Neural progenitor cell (in vitro differentiated cells): ENCODE data around the gene WEE1. TPM values are rescaled to one million over a fixed set of nuclear protein-coding genes. Genes with fewer than 3 reads are reported as not detected.
A peak's percentile ranks its signal among the peaks of the same experiment; 100 is the strongest.

Experiments
- DNase-seq: peaks from one replicate; pipeline ENCODE4 v3.0.0-alpha.2; 2016; ENCODE audit warnings: low spot score
- H2AFZ ChIP-seq: fragments of 200-600 bp; sonication (generic); replicated peaks from 2 replicates; pipeline ENCODE4 v1.6.1; 2016; ENCODE audit warnings: antibody characterized with exemption
- H3F3A ChIP-seq: fragments of 200-600 bp; sonication (generic); 2 replicates; pipeline ENCODE4 v1.6.1; 2016; ENCODE audit warnings: antibody characterized with exemption, low read depth
- H3K27ac ChIP-seq: fragments of 200-600 bp; sonication (generic); 2 replicates; pipeline ENCODE4 v1.5.1; 2016; ENCODE audit warnings: mild to moderate bottlenecking
- H3K27me3 ChIP-seq: fragments of 200-600 bp; sonication (generic); 2 replicates; pipeline ENCODE4 v1.6.1; 2016; ENCODE audit warnings: mild to moderate bottlenecking, moderate library complexity
- H3K36me3 ChIP-seq: fragments of 200-600 bp; sonication (generic); 2 replicates; pipeline ENCODE4 v1.5.1; 2016
- H3K4me1 ChIP-seq: fragments of 200-600 bp; sonication (generic); 2 replicates; pipeline ENCODE4 v1.6.1; 2016; ENCODE audit warnings: mixed run types
- H3K4me2 ChIP-seq: fragments of 200-600 bp; sonication (generic); 2 replicates; pipeline ENCODE4 v1.6.1; 2016
- H3K4me3 ChIP-seq: fragments of 200-600 bp; sonication (generic); 2 replicates; pipeline ENCODE4 v1.5.1; 2016
- H3K79me2 ChIP-seq: fragments of 200-600 bp; sonication (generic); 2 replicates; pipeline ENCODE4 v1.6.1; 2016; ENCODE audit warnings: low read depth
- H3K9ac ChIP-seq: fragments of 200-600 bp; sonication (generic); 2 replicates; pipeline ENCODE4 v1.6.1; 2016
- H3K9me3 ChIP-seq: fragments of 200-600 bp; sonication (generic); 2 replicates; pipeline ENCODE4 v1.5.1; 2016; ENCODE audit warnings: low read depth
- H4K20me1 ChIP-seq: fragments of 200-600 bp; sonication (generic); 2 replicates; pipeline ENCODE4 v1.6.1; 2016; ENCODE audit warnings: low read depth
- H3K27ac Mint-ChIP-seq: 3 replicates; pipeline ENCODE4 v1.8.0; 2021; ENCODE audit warnings: mixed read lengths
- H3K27me3 Mint-ChIP-seq: 2 replicates; pipeline ENCODE4 v1.8.0; 2022; ENCODE audit warnings: low read depth, mild to moderate bottlenecking, inconsistent platforms, moderate library complexity, mixed read lengths; ENCODE audit not compliant: insufficient read depth
- H3K36me3 Mint-ChIP-seq: 3 replicates; pipeline ENCODE4 v1.8.0; 2021; ENCODE audit warnings: mixed read lengths
- H3K4me1 Mint-ChIP-seq: 3 replicates; pipeline ENCODE4 v1.8.0; 2021; ENCODE audit warnings: mixed read lengths
- H3K4me3 Mint-ChIP-seq: 3 replicates; pipeline ENCODE4 v1.8.0; 2021; ENCODE audit warnings: mild to moderate bottlenecking, moderate library complexity, mixed read lengths
- H3K9me3 Mint-ChIP-seq: 3 replicates; pipeline ENCODE4 v1.8.0; 2020; ENCODE audit warnings: mixed read lengths
- EZH2 ChIP-seq: fragments of 200-600 bp; sonication (generic); IDR thresholded peaks from 2 replicates; pipeline ENCODE4 v1.6.1; 2017; ENCODE audit warnings: antibody characterized with exemption, mild to moderate bottlenecking, moderate library complexity
- EZH2phosphoT487 ChIP-seq: fragments of 200-600 bp; sonication (generic); IDR thresholded peaks from 2 replicates; pipeline ENCODE4 v1.6.1; 2017; ENCODE audit warnings: antibody characterized with exemption
- total RNA-seq: library from RNA; depleted of rRNA; stranded (reverse); fragments of >200 nt; gene quantifications from 2 replicates; pipeline ENCODE4 v1.2.3, GENCODE V29; 2015; ENCODE audit warnings: low replicate concordance
- TF ChIP-seq, protein P1 (sequence below): fragments of 200-600 bp; sonication (generic); IDR thresholded peaks from 2 replicates; pipeline ENCODE4 v1.5.1; 2017; ENCODE audit warnings: antibody characterized with exemption, mild to moderate bottlenecking

Gene WEE1
- total RNA-seq, 1 donor from 2014 or later = 156 TPM

DNA sequence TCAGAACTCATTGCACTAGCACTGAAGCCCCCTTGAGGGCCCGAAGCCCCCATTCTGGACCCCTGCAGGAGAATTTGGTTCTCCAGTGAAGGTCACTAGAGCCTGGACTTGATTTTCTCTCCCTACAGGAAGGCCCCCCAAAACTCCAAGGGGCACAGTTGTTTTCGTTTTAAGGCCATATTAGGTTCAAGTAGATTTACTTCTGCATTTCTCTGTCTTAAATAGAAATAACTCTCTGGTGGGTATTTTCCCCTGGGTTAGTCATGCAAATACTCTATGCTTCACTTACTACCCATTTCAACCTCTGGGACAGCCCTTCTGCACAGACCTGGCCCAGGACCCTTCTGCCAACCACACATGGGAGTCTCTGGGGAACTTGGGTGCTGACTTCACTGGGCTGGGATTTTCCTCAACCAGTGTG lies 41.6 kb downstream of the WEE1 start:
- no peaks in the 10 kb centered on the region for H3K9me3 Mint-ChIP-seq
- peak overlapping the region; percentile 72 for H3K4me3 Mint-ChIP-seq
- no peaks in the 10 kb centered on the region for H3K9me3 ChIP-seq
- H3K27ac Mint-ChIP-seq = no peak overlapping the region
- peaks cover 10% of the 10 kb centered on the region for H3K4me1 ChIP-seq
- H3K27me3 Mint-ChIP-seq = no peaks in the 10 kb centered on the region
- peak overlapping the region; percentile 81 for H3K4me2 ChIP-seq
- no peak overlapping the region for H3K4me3 ChIP-seq
- no peaks in the 10 kb centered on the region for H3K36me3 ChIP-seq
- H3K27ac ChIP-seq = no peak overlapping the region
- H3K4me1 Mint-ChIP-seq = peaks cover 16% of the 10 kb centered on the region
- no peak for TF ChIP-seq EZH2
- no peak for TF ChIP-seq EZH2phosphoT487
- TF ChIP-seq, protein P1, sequence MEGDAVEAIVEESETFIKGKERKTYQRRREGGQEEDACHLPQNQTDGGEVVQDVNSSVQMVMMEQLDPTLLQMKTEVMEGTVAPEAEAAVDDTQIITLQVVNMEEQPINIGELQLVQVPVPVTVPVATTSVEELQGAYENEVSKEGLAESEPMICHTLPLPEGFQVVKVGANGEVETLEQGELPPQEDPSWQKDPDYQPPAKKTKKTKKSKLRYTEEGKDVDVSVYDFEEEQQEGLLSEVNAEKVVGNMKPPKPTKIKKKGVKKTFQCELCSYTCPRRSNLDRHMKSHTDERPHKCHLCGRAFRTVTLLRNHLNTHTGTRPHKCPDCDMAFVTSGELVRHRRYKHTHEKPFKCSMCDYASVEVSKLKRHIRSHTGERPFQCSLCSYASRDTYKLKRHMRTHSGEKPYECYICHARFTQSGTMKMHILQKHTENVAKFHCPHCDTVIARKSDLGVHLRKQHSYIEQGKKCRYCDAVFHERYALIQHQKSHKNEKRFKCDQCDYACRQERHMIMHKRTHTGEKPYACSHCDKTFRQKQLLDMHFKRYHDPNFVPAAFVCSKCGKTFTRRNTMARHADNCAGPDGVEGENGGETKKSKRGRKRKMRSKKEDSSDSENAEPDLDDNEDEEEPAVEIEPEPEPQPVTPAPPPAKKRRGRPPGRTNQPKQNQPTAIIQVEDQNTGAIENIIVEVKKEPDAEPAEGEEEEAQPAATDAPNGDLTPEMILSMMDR = no peak
- DNase-seq = no peak
- no peak overlapping the region for H2AFZ ChIP-seq
- H3K27me3 ChIP-seq = peaks cover 7% of the 10 kb centered on the region
- H3F3A ChIP-seq = peaks cover 23% of the 10 kb centered on the region
- no peaks in the 10 kb centered on the region for H4K20me1 ChIP-seq
- no peak overlapping the region for H3K9ac ChIP-seq
- no peaks in the 10 kb centered on the region for H3K36me3 Mint-ChIP-seq
- H3K79me2 ChIP-seq = no peaks in the 10 kb centered on the region

GRCh38 chr11:9616042-9616675 lies 42.7 kb downstream of the WEE1 start:
- Histone ChIP-seq H3K79me2 (no peaks in the 10 kb centered on the region), H3K36me3 (no peaks in the 10 kb centered on the region), H3K4me3 (no peak overlapping the region), H3F3A (peaks cover 23% of the 10 kb centered on the region), H3K4me2 (no peak overlapping the region), H3K27me3 (peaks cover 7% of the 10 kb centered on the region), H3K4me1 (peaks cover 10% of the 10 kb centered on the region), H4K20me1 (no peaks in the 10 kb centered on the region), H3K27ac (no peak overlapping the region), H3K9me3 (no peaks in the 10 kb centered on the region), H2AFZ (no peak overlapping the region), H3K9ac (no peak overlapping the region)
- peaks cover 16% of the 10 kb centered on the region for H3K4me1 Mint-ChIP-seq
- H3K27me3 Mint-ChIP-seq = no peaks in the 10 kb centered on the region
- no peak overlapping the region for H3K4me3 Mint-ChIP-seq
- no peak overlapping the region for H3K27ac Mint-ChIP-seq
- DNase-seq = no peak
- no peak for TF ChIP-seq EZH2
- no peak for TF ChIP-seq EZH2phosphoT487
- H3K9me3 Mint-ChIP-seq = no peaks in the 10 kb centered on the region
- H3K36me3 Mint-ChIP-seq = no peaks in the 10 kb centered on the region

- H3K4me2 ChIP-seq = no peak overlapping the region
- no peaks in the 10 kb centered on the region for H4K20me1 ChIP-seq
- peaks cover 2% of the 10 kb centered on the region for H3K9me3 Mint-ChIP-seq
- no peaks in the 10 kb centered on the region for H3K36me3 Mint-ChIP-seq
- H3K4me1 Mint-ChIP-seq = peaks cover 17% of the 10 kb centered on the region
- no peak overlapping the region for H3K4me3 Mint-ChIP-seq
- TF ChIP-seq EZH2 (no peak), EZH2phosphoT487 (no peak)
- TF ChIP-seq, protein P1 = no peak
- H3K9me3 ChIP-seq = no peaks in the 10 kb centered on the region
- peaks cover 7% of the 10 kb centered on the region for H3K27me3 ChIP-seq
- peaks cover 10% of the 10 kb centered on the region for H3K4me1 ChIP-seq
- no peak overlapping the region for H3K4me3 ChIP-seq
- no peaks in the 10 kb centered on the region for H3K36me3 ChIP-seq
- H2AFZ ChIP-seq = no peak overlapping the region
- no peak overlapping the region for H3K27ac Mint-ChIP-seq
- no peak overlapping the region for H3K9ac ChIP-seq
- DNase-seq = no peak
- H3K27ac ChIP-seq = no peak overlapping the region
- peaks cover 23% of the 10 kb centered on the region for H3F3A ChIP-seq
- H3K27me3 Mint-ChIP-seq = no peaks in the 10 kb centered on the region
- H3K79me2 ChIP-seq = no peaks in the 10 kb centered on the region
Observed at GRCh38 chr11:9616858-9617257, 43.4 kb downstream of the WEE1 start.

DNA sequence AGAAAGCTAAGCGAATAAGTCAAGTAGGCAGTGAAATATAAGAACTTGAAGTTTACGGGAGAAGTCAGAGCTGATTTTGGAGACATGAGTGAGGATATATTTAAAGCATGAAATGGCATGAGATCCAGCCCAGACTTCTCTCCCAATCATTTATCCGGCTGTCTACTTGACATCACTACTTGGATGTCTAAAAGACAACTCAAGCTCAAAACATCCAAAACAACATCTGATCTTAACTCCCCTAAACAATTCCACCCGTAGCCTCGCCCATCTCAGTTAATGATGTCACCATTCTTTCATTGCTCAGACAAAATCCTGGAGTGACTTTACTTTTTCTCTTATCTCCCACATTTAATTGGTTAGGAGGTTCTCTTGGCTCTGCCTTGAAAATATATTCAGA lies 44.5 kb downstream of the WEE1 start:
- no peaks in the 10 kb centered on the region for H3K27me3 Mint-ChIP-seq

More for the DNA sequence above, 44.5 kb downstream of the WEE1 start:
- no peak for DNase-seq
- H3K4me2 ChIP-seq = no peak overlapping the region
- no peaks in the 10 kb centered on the region for H3K9me3 ChIP-seq
- H3K27ac ChIP-seq = no peak overlapping the region
- H3K4me3 Mint-ChIP-seq = no peak overlapping the region
- H3K36me3 Mint-ChIP-seq = no peaks in the 10 kb centered on the region
- H2AFZ ChIP-seq = no peak overlapping the region
- H3K4me1 Mint-ChIP-seq = peaks cover 18% of the 10 kb centered on the region
- no peak overlapping the region for H3K4me3 ChIP-seq
- H4K20me1 ChIP-seq = no peaks in the 10 kb centered on the region
- H3K9me3 Mint-ChIP-seq = peaks cover 4% of the 10 kb centered on the region
- TF ChIP-seq EZH2phosphoT487 (no peak), EZH2 (no peak)
- TF ChIP-seq, protein P1 = no peak
- peaks cover 7% of the 10 kb centered on the region for H3K27me3 ChIP-seq
- H3F3A ChIP-seq = peaks cover 19% of the 10 kb centered on the region
- H3K27ac Mint-ChIP-seq = peak overlapping the region; percentile 2
- H3K36me3 ChIP-seq = no peaks in the 10 kb centered on the region
- no peaks in the 10 kb centered on the region for H3K79me2 ChIP-seq
- H3K9ac ChIP-seq = no peak overlapping the region
- peaks cover 8% of the 10 kb centered on the region for H3K4me1 ChIP-seq
